Measurements from ENCODE around the gene COBLL1. TPM values are rescaled to one million over a fixed set of nuclear protein-coding genes. Genes with fewer than 3 reads are reported as not detected.

COBLL1 gene
- total RNA-seq, 1 experiment from 2014 or later, result 5.9 TPM

DNA sequence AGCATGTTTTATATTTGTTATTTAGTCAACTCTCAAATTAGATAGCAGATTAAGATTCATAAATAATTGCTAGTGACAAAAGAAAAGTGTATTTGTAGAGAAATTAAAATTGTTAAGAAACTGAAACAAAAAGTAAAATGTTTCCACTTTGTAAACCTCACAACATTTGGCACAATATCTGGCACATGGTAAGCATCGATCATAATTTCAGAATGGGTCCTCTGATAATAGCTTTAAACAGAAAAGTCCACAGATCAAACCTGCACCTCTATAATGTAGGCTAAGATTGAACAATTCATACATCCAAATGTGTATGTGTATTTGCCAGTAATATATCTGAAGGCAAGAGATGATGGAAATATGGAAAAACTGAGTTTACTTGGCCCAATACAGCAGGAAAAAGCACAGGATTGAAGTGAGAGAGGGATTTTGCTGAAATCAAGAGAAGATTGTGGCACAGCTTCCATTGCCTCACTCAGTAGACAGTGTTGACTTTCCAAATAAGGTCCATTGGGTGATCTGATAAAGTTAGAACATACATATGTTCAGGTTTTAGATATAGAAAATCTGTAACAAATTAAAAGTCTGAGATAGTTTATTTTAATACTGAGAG is 39.4 kb downstream of the COBLL1 start:
- no peak overlapping the region for H4K8ac ChIP-seq (replicated peaks; ENCODE audit: insufficient read length, low read depth, low read length)
- H3K79me2 ChIP-seq (ENCODE audit: insufficient read depth, low read length), result no peaks in the 10 kb centered on the region
- H3K27ac ChIP-seq (ENCODE audit: insufficient read length, low read depth, low read length), result no peak overlapping the region
- no peak overlapping the region for H3K23ac ChIP-seq (ENCODE audit: insufficient read length, low read depth, low read length)
- Mint-ChIP-seq H3K27ac (no peak overlapping the region), H3K27me3 (ENCODE audit: low read depth) (no peaks in the 10 kb centered on the region), H3K36me3 (ENCODE audit: insufficient read depth in 1 of 3, low read depth in 3 of 3) (no peaks in the 10 kb centered on the region), H3K9me3 (no peaks in the 10 kb centered on the region), H3K4me3 (no peak overlapping the region), H3K4me1 (peaks cover 0 to 5% of the 10 kb centered on the region in 2 experiments; a peak in 1 of 4 replicates)
- no peak overlapping the region for H3K4ac ChIP-seq (ENCODE audit: low read depth, low read length)
- H3K56ac ChIP-seq (ENCODE audit: insufficient read length, low read depth, low read length), result no peak overlapping the region
- no peak overlapping the region for H4K5ac ChIP-seq (ENCODE audit: insufficient read length, low read depth, low read length)
- H2BK20ac ChIP-seq (ENCODE audit: low read depth, low read length, poor library complexity, severe bottlenecking), result no peak overlapping the region
- no peak overlapping the region for H2BK120ac ChIP-seq (ENCODE audit: low read depth, low read length, poor library complexity, severe bottlenecking)
- H3K27me3 ChIP-seq (ENCODE audit: insufficient read depth, low read length), result no peaks in the 10 kb centered on the region
- no peak overlapping the region for H2BK12ac ChIP-seq (ENCODE audit: insufficient read length, low read depth, low read length)
- no peak overlapping the region for H2AK5ac ChIP-seq (ENCODE audit: insufficient read length, low read length)
- H3K4me2 ChIP-seq (ENCODE audit: insufficient read depth, insufficient read length, low read length), result no peak overlapping the region
- H4K91ac ChIP-seq (ENCODE audit: insufficient read length, low read depth, low read length), result no peak overlapping the region
- no CpG with 5 or more reads among the region's 1 CpG for WGBS (ENCODE audit: extremely low coverage, insufficient read length, low lambda C conversion rate)
- no peak overlapping the region for H3T11ph ChIP-seq (ENCODE audit: low read length)
- H3K23me2 ChIP-seq (ENCODE audit: insufficient read length, low read depth, low read length, poor library complexity, severe bottlenecking), result no peaks in the 10 kb centered on the region
- no peak overlapping the region for H3K18ac ChIP-seq (ENCODE audit: insufficient read length, low read depth, low read length)
- no peaks in the 10 kb centered on the region for H3K79me1 ChIP-seq (ENCODE audit: insufficient read depth, low read depth, low read length, poor library complexity, severe bottlenecking)
- H2AFZ ChIP-seq (ENCODE audit: low read length), result no peak overlapping the region
- H4K20me1 ChIP-seq (ENCODE audit: control insufficient read depth, insufficient read depth, insufficient read length), result no peaks in the 10 kb centered on the region
- H2BK5ac ChIP-seq (ENCODE audit: insufficient read length, low read length), result no peak overlapping the region
- H3K9ac ChIP-seq (ENCODE audit: extremely low read depth, insufficient read length, low read length), result no peak overlapping the region
- no peaks in the 10 kb centered on the region for H3K4me1 ChIP-seq (ENCODE audit: insufficient read depth, low read length)
- DNase-seq, result no peak
- TF ChIP-seq, protein P1, sequence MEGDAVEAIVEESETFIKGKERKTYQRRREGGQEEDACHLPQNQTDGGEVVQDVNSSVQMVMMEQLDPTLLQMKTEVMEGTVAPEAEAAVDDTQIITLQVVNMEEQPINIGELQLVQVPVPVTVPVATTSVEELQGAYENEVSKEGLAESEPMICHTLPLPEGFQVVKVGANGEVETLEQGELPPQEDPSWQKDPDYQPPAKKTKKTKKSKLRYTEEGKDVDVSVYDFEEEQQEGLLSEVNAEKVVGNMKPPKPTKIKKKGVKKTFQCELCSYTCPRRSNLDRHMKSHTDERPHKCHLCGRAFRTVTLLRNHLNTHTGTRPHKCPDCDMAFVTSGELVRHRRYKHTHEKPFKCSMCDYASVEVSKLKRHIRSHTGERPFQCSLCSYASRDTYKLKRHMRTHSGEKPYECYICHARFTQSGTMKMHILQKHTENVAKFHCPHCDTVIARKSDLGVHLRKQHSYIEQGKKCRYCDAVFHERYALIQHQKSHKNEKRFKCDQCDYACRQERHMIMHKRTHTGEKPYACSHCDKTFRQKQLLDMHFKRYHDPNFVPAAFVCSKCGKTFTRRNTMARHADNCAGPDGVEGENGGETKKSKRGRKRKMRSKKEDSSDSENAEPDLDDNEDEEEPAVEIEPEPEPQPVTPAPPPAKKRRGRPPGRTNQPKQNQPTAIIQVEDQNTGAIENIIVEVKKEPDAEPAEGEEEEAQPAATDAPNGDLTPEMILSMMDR (conservative IDR thresholded peaks at IDR 0.05), result no peak
- H3K9me3 ChIP-seq (ENCODE audit: control insufficient read depth, low read depth, low read length), result no peaks in the 10 kb centered on the region
- H3K14ac ChIP-seq (ENCODE audit: insufficient read depth, low read length), result no peak overlapping the region
- no peak overlapping the region for H2BK15ac ChIP-seq (ENCODE audit: low read depth, low read length)
